ENCODE data around the gene FNDC3A. TPM values are rescaled to one million over a fixed set of nuclear protein-coding genes. Genes with fewer than 3 reads are reported as not detected.

The FNDC3A gene
- total RNA-seq, 1 donor from 2014 or later, result 22.7 TPM

- intact Hi-C loops (cut with DNase I), result loop anchor here (5.0 kb wide), 1 partner anchor 37 kb away; no protein-coding TSS in a partner anchor
- Histone ChIP-seq H3K36me3 (no peaks in the 10 kb centered on the region), H3K27ac (no peak overlapping the region), H3K4me1 (no peaks in the 10 kb centered on the region), H3K4me3 (no peak overlapping the region), H3K27me3 (no peaks in the 10 kb centered on the region), H3K9me3 (no peaks in the 10 kb centered on the region)
- TF ChIP-seq CTCF (IDR thresholded peaks at IDR 0.05), result no peak
- DNase-seq (ENCODE audit: low spot score in 2 of 2), result no peak
These were observed 36.0 kb upstream of the FNDC3A start for GRCh38 chr13:48939728-48940127.

- no peak for DNase-seq (ENCODE audit: low spot score in 2 of 2)
- no peaks in the 10 kb centered on the region for H3K36me3 ChIP-seq
- TF ChIP-seq CTCF (IDR thresholded peaks at IDR 0.05), result no peak
- H3K9me3 ChIP-seq, result no peaks in the 10 kb centered on the region
- H3K27me3 ChIP-seq, result no peaks in the 10 kb centered on the region
- no peak overlapping the region for H3K4me3 ChIP-seq
- no peaks in the 10 kb centered on the region for H3K4me1 ChIP-seq
- no peak overlapping the region for H3K27ac ChIP-seq
- intact Hi-C loops (cut with DNase I), result loop anchor here (5.0 kb wide), 1 partner anchor 40 kb away; no protein-coding TSS in a partner anchor
These were observed 33.6 kb upstream of the FNDC3A start for GRCh38 chr13:48942131-48942530.

GRCh38 chr13:48944221-48944620 is 31.5 kb upstream of the FNDC3A start:
- H3K9me3 ChIP-seq, result no peaks in the 10 kb centered on the region
- peaks cover 0 to 2% of the 10 kb centered on the region in 2 donors for H3K4me1 ChIP-seq
- no peaks in the 10 kb centered on the region for H3K36me3 ChIP-seq
- no peak overlapping the region for H3K4me3 ChIP-seq
- H3K27ac ChIP-seq, result no peak overlapping the region
- no peak for TF ChIP-seq CTCF (IDR thresholded peaks at IDR 0.05)
- intact Hi-C loops (cut with DNase I), result loop anchor here (5.0 kb wide), 1 partner anchor 42 kb away; no protein-coding TSS in a partner anchor
- H3K27me3 ChIP-seq, result no peaks in the 10 kb centered on the region
- DNase-seq (ENCODE audit: low spot score in 2 of 2), result no peak

- H3K36me3 ChIP-seq, result no peaks in the 10 kb centered on the region
- peaks cover 0 to 4% of the 10 kb centered on the region in 2 donors for H3K4me1 ChIP-seq
- no peaks in the 10 kb centered on the region for H3K9me3 ChIP-seq
- H3K27me3 ChIP-seq, result no peaks in the 10 kb centered on the region
- DNase-seq (ENCODE audit: low spot score in 2 of 2), result no peak
- intact Hi-C loops (cut with DNase I), result no loop called here
- no peak for TF ChIP-seq CTCF (IDR thresholded peaks at IDR 0.05)
- no peak overlapping the region for H3K4me3 ChIP-seq
- no peak overlapping the region for H3K27ac ChIP-seq
These were observed 30.1 kb upstream of the FNDC3A start for GRCh38 chr13:48945626-48946025.

- H3K4me3 ChIP-seq, result no peak overlapping the region
- no peak for TF ChIP-seq CTCF (IDR thresholded peaks at IDR 0.05)
- H3K36me3 ChIP-seq, result no peaks in the 10 kb centered on the region
- DNase-seq (ENCODE audit: low spot score in 2 of 2), result no peak
- H3K27ac ChIP-seq, result no peak overlapping the region
- H3K27me3 ChIP-seq, result no peaks in the 10 kb centered on the region
- intact Hi-C loops (cut with DNase I), result no loop called here
- no peaks in the 10 kb centered on the region for H3K9me3 ChIP-seq
- H3K4me1 ChIP-seq, result peaks cover 0 to 4% of the 10 kb centered on the region in 2 donors
These were observed 29.5 kb upstream of the FNDC3A start for GRCh38 chr13:48946163-48946562.
